ENCODE measurements around the gene FOXA3.
A peak's percentile ranks its signal among the peaks of the same experiment; 100 is the strongest.
"Not testable (repeated sequence)": the region's sequence is repeated elsewhere in the genome, so short reads cannot be mapped to it uniquely, and the experiment has no call there.

Gene FOXA3

GRCh38 chr19:45828945-45829344 lies 35.2 kb upstream of the FOXA3 start:
- no peak for DNase-seq

GRCh38 chr19:45834970-45835369 lies 29.2 kb upstream of the FOXA3 start:
- no peak for DNase-seq

GRCh38 chr19:45842198-45842597 lies 21.9 kb upstream of the FOXA3 start:
- DNase-seq, result no peak

- DNase-seq, result no peak
Observed at GRCh38 chr19:45847663-45848062, 16.5 kb upstream of the FOXA3 start.

- DNase-seq, result no peak
Observed at GRCh38 chr19:45848922-45849321, 15.2 kb upstream of the FOXA3 start.

GRCh38 chr19:45852145-45852750 lies 11.9 kb upstream of the FOXA3 start:
- DNase-seq, result no peak

GRCh38 chr19:45852983-45853382 lies 11.1 kb upstream of the FOXA3 start:
- no peak for DNase-seq

- no peak for DNase-seq
Observed at GRCh38 chr19:45854167-45854778, 9.9 kb upstream of the FOXA3 start.

GRCh38 chr19:45860359-45861259 lies 3.5 kb upstream of the FOXA3 start:
- DNase-seq, result no peak

- no peak for DNase-seq
Observed at GRCh38 chr19:45862271-45862563, 1.9 kb upstream of the FOXA3 start.

GRCh38 chr19:45862564-45863334 lies 1.4 kb upstream of the FOXA3 start, which contains the start of gene SYMPK:
Gene SYMPK (minus strand): TSS chr19:45863147. CDS start chr19:45854495, 8,652 bp downstream.
- peak; percentile 95 for DNase-seq

- DNase-seq, result no peak
Observed at GRCh38 chr19:45863335-45863839, 739 bp upstream of the FOXA3 start.

- no peak for DNase-seq
Observed at GRCh38 chr19:45864629-45865082, 530 bp downstream of the FOXA3 start.

GRCh38 chr19:45865269-45865948 lies 1.3 kb downstream of the FOXA3 start:
- no peak for DNase-seq

GRCh38 chr19:45866400-45867176 lies 2.5 kb downstream of the FOXA3 start:
- DNase-seq, result no peak

- DNase-seq, result not testable (repeated sequence)
Observed at GRCh38 chr19:45867241-45867640, 3.1 kb downstream of the FOXA3 start.

- DNase-seq, result no peak
Observed at GRCh38 chr19:45870798-45871197, 6.7 kb downstream of the FOXA3 start.

GRCh38 chr19:45872095-45872919 lies 8.2 kb downstream of the FOXA3 start:
- DNase-seq, result no peak

GRCh38 chr19:45873219-45873772 lies 9.2 kb downstream of the FOXA3 start:
- DNase-seq, result no peak

- no peak for DNase-seq
Observed at GRCh38 chr19:45874620-45874966, 10.5 kb downstream of the FOXA3 start.

- DNase-seq, result no peak
Observed at GRCh38 chr19:45876161-45876410, 12.0 kb downstream of the FOXA3 start.
